IMR-90 (cell line): Measurements from ENCODE around the gene LOC101059915.

Experiments used
- ATAC-seq: fragments of 200-7000 bp; cut with Tn5 transposase; 2 replicates; pipeline ENCODE4 v1.9.1; 2020; ENCODE audit warnings: low read depth, mild to moderate bottlenecking, moderate library complexity
- BruUV-seq: library from RNA; stranded (reverse); fragments of 400-500 nt; replicated peaks from 2 replicates; lab custom pipeline; 2021; lab: Mats Ljungman, UMichigan
- CTCF ChIA-PET: fragments of 300-600 bp; formaldehyde crosslinking; extraction: SDS; loops from one replicate; lab custom pipeline; 2021; ENCODE audit warnings: antibody characterized with exemption; lab: Yijun Ruan, JAX
- POLR2A ChIA-PET: fragments of 300-600 bp; sonication (Branson Sonifier 250); formaldehyde crosslinking; loops from one replicate; lab custom pipeline; 2022; ENCODE audit warnings: antibody characterized with exemption; ENCODE audit not compliant: unreplicated experiment; lab: Charles Lee
- DNase-seq: peaks from one replicate; pipeline ENCODE4 v3.0.0; 2013
- H2AFZ ChIP-seq: replicated peaks from 2 replicates; pipeline ENCODE3; 2013; ENCODE audit warnings: low read length, mild to moderate bottlenecking; ENCODE audit not compliant: poor library complexity
- H2AK5ac ChIP-seq: 2 replicates; pipeline ENCODE4 v1.6.1; 2013; ENCODE audit warnings: low read depth, low read length, inconsistent platforms
- H2AK9ac ChIP-seq: replicated peaks from 2 replicates; pipeline ENCODE3; 2013; ENCODE audit warnings: mild to moderate bottlenecking, low read depth, low read length, moderate library complexity; ENCODE audit not compliant: poor library complexity
- H2BK120ac ChIP-seq: 2 replicates; pipeline ENCODE4 v1.6.1; 2013; ENCODE audit warnings: low read depth, low read length, inconsistent platforms
- H2BK15ac ChIP-seq: 3 replicates; pipeline ENCODE4 v1.6.1; 2013; ENCODE audit warnings: low read depth, low read length, inconsistent platforms
- H2BK20ac ChIP-seq: 2 replicates; pipeline ENCODE4 v1.6.1; 2013; ENCODE audit warnings: low read depth, mild to moderate bottlenecking, inconsistent platforms, low read length, moderate library complexity
- H2BK5ac ChIP-seq: 2 replicates; pipeline ENCODE4 v1.6.1; 2013; ENCODE audit warnings: mild to moderate bottlenecking, low read depth, low read length, inconsistent platforms; ENCODE audit not compliant: poor library complexity, severe bottlenecking
- H3K14ac ChIP-seq: replicated peaks from 2 replicates; pipeline ENCODE4 v1.6.1; 2013; ENCODE audit warnings: low read depth, low read length, inconsistent platforms
- H3K18ac ChIP-seq: 2 replicates; pipeline ENCODE4 v1.6.1; 2013; ENCODE audit warnings: low read depth, low read length, control low read depth
- H3K23ac ChIP-seq: 2 replicates; pipeline ENCODE4 v1.6.1; 2013; ENCODE audit warnings: low read depth, low read length, inconsistent platforms
- H3K27ac ChIP-seq: 2 replicates; pipeline ENCODE4 v1.5.1; 2013; ENCODE audit warnings: mild to moderate bottlenecking, control low read depth, low read length; ENCODE audit not compliant: insufficient read depth
- H3K27me3 ChIP-seq: 2 replicates; pipeline ENCODE4 v1.6.1; 2013; ENCODE audit warnings: low read length; ENCODE audit not compliant: control insufficient read depth, insufficient read depth
- H3K36me3 ChIP-seq: 2 replicates; pipeline ENCODE4 v1.6.1; 2013; ENCODE audit warnings: low read length, mixed read lengths; ENCODE audit not compliant: control insufficient read depth, insufficient read depth
- H3K4ac ChIP-seq: 2 replicates; pipeline ENCODE4 v1.6.1; 2013; ENCODE audit warnings: low read depth, low read length, inconsistent platforms
- H3K4me1 ChIP-seq: 2 replicates; pipeline ENCODE4 v1.6.1; 2013; ENCODE audit warnings: low read length, mixed read lengths; ENCODE audit not compliant: control insufficient read depth, insufficient read depth
- H3K4me2 ChIP-seq: 2 replicates; pipeline ENCODE4 v1.6.1; 2013; ENCODE audit warnings: low read depth, mild to moderate bottlenecking, control low read depth, low read length, moderate library complexity
- H3K4me3 ChIP-seq: 2 replicates; pipeline ENCODE4 v1.5.1; 2013; ENCODE audit warnings: low read depth, mild to moderate bottlenecking, control low read depth, low read length, moderate library complexity; ENCODE audit not compliant: insufficient read depth
- H3K56ac ChIP-seq: 2 replicates; pipeline ENCODE4 v1.6.1; 2013; ENCODE audit warnings: low read length, inconsistent platforms; ENCODE audit not compliant: insufficient read depth; ENCODE audit errors: extremely low read depth
- H3K79me1 ChIP-seq, 2 experiments: 2 replicates each; pipeline ENCODE4 v1.6.1; 2013; ENCODE audit warnings: low read length in 2 of 2, inconsistent platforms in 1 of 2, low read depth in 1 of 2
- H3K9ac ChIP-seq: 2 replicates; pipeline ENCODE4 v1.6.1; 2013; ENCODE audit warnings: low read depth, low read length, control low read depth
- H3K9me1 ChIP-seq: 2 replicates; pipeline ENCODE4 v1.6.1; 2013; ENCODE audit warnings: low read length, inconsistent platforms; ENCODE audit not compliant: insufficient read depth
- H3K9me3 ChIP-seq: 2 replicates; pipeline ENCODE4 v1.6.1; 2013; ENCODE audit warnings: low read length; ENCODE audit not compliant: control insufficient read depth, insufficient read depth
- H4K20me1 ChIP-seq: 2 replicates; pipeline ENCODE4 v1.6.1; 2013; ENCODE audit warnings: low read length, inconsistent platforms; ENCODE audit not compliant: insufficient read depth
- H4K5ac ChIP-seq: 2 replicates; pipeline ENCODE4 v1.6.1; 2013; ENCODE audit warnings: mild to moderate bottlenecking, low read depth, low read length, control low read depth
- H4K8ac ChIP-seq, 2 experiments: 2 replicates each; pipeline ENCODE4 v1.6.1; 2013; ENCODE audit warnings: low read depth in 2 of 2, low read length in 2 of 2, control low read depth in 1 of 2, inconsistent platforms in 1 of 2
- H4K91ac ChIP-seq: 2 replicates; pipeline ENCODE4 v1.6.1; 2013; ENCODE audit warnings: low read depth, low read length, inconsistent platforms; ENCODE audit not compliant: insufficient read depth
- BHLHE40 ChIP-seq: fragments of 150-350 bp; IDR thresholded peaks from 2 replicates; pipeline ENCODE4 v1.6.1; 2016; ENCODE audit warnings: mild to moderate bottlenecking, low read depth, low read length
- CEBPB ChIP-seq: IDR thresholded peaks from 2 replicates; pipeline ENCODE4 v1.6.1; 2012; ENCODE audit warnings: low read depth, low read length, improper control_type of control experiment
- CHD1 ChIP-seq: IDR thresholded peaks from 2 replicates; pipeline ENCODE4 v1.6.1; 2012; ENCODE audit warnings: low read depth, low read length, improper control_type of control experiment
- CTCF ChIP-seq: conservative IDR thresholded peaks from 2 replicates; pipeline ENCODE4 v1.5.1; 2012; ENCODE audit warnings: mild to moderate bottlenecking, low read depth, low read length, improper control_type of control experiment
- MAFK ChIP-seq: IDR thresholded peaks from 2 replicates; pipeline ENCODE4 v1.6.1; 2012; ENCODE audit warnings: low read depth, low read length, improper control_type of control experiment
- MAZ ChIP-seq: IDR thresholded peaks from 2 replicates; pipeline ENCODE4 v1.6.1; 2012; ENCODE audit warnings: low read depth, mild to moderate bottlenecking, low read length, improper control_type of control experiment, moderate library complexity, borderline replicate concordance
- MXI1 ChIP-seq: IDR thresholded peaks from 2 replicates; pipeline ENCODE4 v1.6.1; 2012; ENCODE audit warnings: low read depth, mild to moderate bottlenecking, low read length, moderate library complexity, borderline replicate concordance
- NFE2L2 ChIP-seq: fragments of 150-350 bp; IDR thresholded peaks from 2 replicates; pipeline ENCODE4 v1.6.1; 2016; ENCODE audit warnings: low read depth, mild to moderate bottlenecking, low read length
- RAD21 ChIP-seq: IDR thresholded peaks from 2 replicates; pipeline ENCODE4 v1.6.1; 2012; ENCODE audit warnings: low read length, improper control_type of control experiment
- SMC3 ChIP-seq: fragments of 150-350 bp; IDR thresholded peaks from 2 replicates; pipeline ENCODE4 v1.6.1; 2016; ENCODE audit warnings: low read depth, mild to moderate bottlenecking, antibody characterized with exemption, low read length, moderate library complexity
- WGBS, 2 experiments: methylation state at CpG; one replicate each; pipeline versions ENCODE4 v1.1.5 to v1.1.7; 2013; ENCODE audit warnings: missing lambda C conversion rate in 2 of 2; ENCODE audit not compliant: insufficient read length in 1 of 2; ENCODE audit errors: extremely low coverage in 2 of 2; 5-methylcytosine and 5-hydroxymethylcytosine counted together
- dilution Hi-C: fragments of 300-500 bp; cut with HindIII; formaldehyde crosslinking; loops from one replicate; pipeline ENCODE4 v1.14.3; 2018; ENCODE audit warnings: low sequenced_read_pairs; ENCODE audit not compliant: unreplicated experiment
- in situ Hi-C: fragments of 300-500 bp; cut with MboI; formaldehyde crosslinking; loops from 3 replicates; pipeline ENCODE4 v1.14.3; 2019; ENCODE audit warnings: low sequenced_read_pairs, inconsistent platforms, mixed read lengths
- intact Hi-C: fragments of 100-400 bp; cut with micrococcal nuclease; formaldehyde crosslinking; loops from 2 replicates; pipeline ENCODE4 v1.10.0; 2022

The LOC101059915 gene

GRCh38 chrX:71667328-71668247 lies at the start of gene LOC101059915 (continued):
- TF ChIP-seq MAFK = no peak

GRCh38 chrX:71617742-71618141 lies 49.6 kb upstream of the LOC101059915 start:
- Histone ChIP-seq H3K4me2 (no peak overlapping the region), H2BK20ac (no peak overlapping the region), H3K4me3 (no peak overlapping the region), H3K4me1 (no peaks in the 10 kb centered on the region; the same call in 1 of the 2 replicates), H2AK9ac (no peak overlapping the region), H3K36me3 (peaks cover under 1% of the 10 kb centered on the region; the same call in 1 of the 2 replicates), H3K27ac (no peak overlapping the region), H3K18ac (no peak overlapping the region), H3K56ac (no peak overlapping the region), H2BK5ac (no peak overlapping the region), H3K27me3 (peaks cover 3% of the 10 kb centered on the region; the same call in 1 of the 2 replicates), H3K9me3 (no peaks in the 10 kb centered on the region; the same call in 1 of the 2 replicates), H3K9ac (no peak overlapping the region), H4K20me1 (no peaks in the 10 kb centered on the region), H3K23ac (no peak overlapping the region), H3K9me1 (no peaks in the 10 kb centered on the region), H2AFZ (no peak overlapping the region), H3K4ac (no peak overlapping the region), H2BK120ac (no peak overlapping the region), H4K91ac (no peak overlapping the region), H3K14ac (no peak overlapping the region), H2AK5ac (no peak overlapping the region), H3K79me1 (no peaks in the 10 kb centered on the region), H4K5ac (no peak overlapping the region), H2BK15ac (no peak overlapping the region), H4K8ac (no peak overlapping the region)
- TF ChIP-seq MAZ = no peak
- no peak for TF ChIP-seq CTCF
- no peak for TF ChIP-seq MAFK
- TF ChIP-seq BHLHE40 = no peak
- TF ChIP-seq RAD21 = no peak
- no peak for TF ChIP-seq SMC3
- TF ChIP-seq NFE2L2 = no peak
- no peak for TF ChIP-seq MXI1
- TF ChIP-seq CHD1 = no peak
- no peak for TF ChIP-seq CEBPB
- dilution Hi-C loops (no loop called here), intact Hi-C loops (no loop called here), in situ Hi-C loops (no loop called here)
- 80% methylated on average over 1 of the region's 8 CpGs; no CpG with 5 or more reads in 1 of the 2 experiments for WGBS, 2 experiments
- DNase-seq (no peak), ATAC-seq (no peak)
- no TSS peak for BruUV-seq
- ChIA-PET CTCF (no interaction called here), POLR2A (no interaction called here)
